Stimulated activated naive CD8-positive, alpha-beta T cell treated with anti-CD3 and anti-CD28 coated beads, Interleukin-15, Interleukin-2, amounts not matched to agents 100 ng/mL and 50 ng/mL, for 24 hours (primary cell): ENCODE measurements around the gene MTOR.

Experiments
- H3K27ac Mint-ChIP-seq: one replicate; pipeline ENCODE4 v1.8.0; 2021; ENCODE audit warnings: mild to moderate bottlenecking, mixed read lengths
- H3K27me3 Mint-ChIP-seq: one replicate; pipeline ENCODE4 v1.8.0; 2021; ENCODE audit warnings: mixed read lengths
- H3K36me3 Mint-ChIP-seq: one replicate; pipeline ENCODE4 v1.8.0; 2021; ENCODE audit warnings: low read depth, mixed read lengths
- H3K4me1 Mint-ChIP-seq: one replicate; pipeline ENCODE4 v1.8.0; 2021; ENCODE audit warnings: low read depth, mixed read lengths
- H3K4me3 Mint-ChIP-seq: one replicate; pipeline ENCODE4 v1.8.0; 2021; ENCODE audit warnings: mild to moderate bottlenecking, mixed read lengths
- H3K9me3 Mint-ChIP-seq: one replicate; pipeline ENCODE4 v1.8.0; 2021; ENCODE audit warnings: mixed read lengths

MTOR gene

DNA sequence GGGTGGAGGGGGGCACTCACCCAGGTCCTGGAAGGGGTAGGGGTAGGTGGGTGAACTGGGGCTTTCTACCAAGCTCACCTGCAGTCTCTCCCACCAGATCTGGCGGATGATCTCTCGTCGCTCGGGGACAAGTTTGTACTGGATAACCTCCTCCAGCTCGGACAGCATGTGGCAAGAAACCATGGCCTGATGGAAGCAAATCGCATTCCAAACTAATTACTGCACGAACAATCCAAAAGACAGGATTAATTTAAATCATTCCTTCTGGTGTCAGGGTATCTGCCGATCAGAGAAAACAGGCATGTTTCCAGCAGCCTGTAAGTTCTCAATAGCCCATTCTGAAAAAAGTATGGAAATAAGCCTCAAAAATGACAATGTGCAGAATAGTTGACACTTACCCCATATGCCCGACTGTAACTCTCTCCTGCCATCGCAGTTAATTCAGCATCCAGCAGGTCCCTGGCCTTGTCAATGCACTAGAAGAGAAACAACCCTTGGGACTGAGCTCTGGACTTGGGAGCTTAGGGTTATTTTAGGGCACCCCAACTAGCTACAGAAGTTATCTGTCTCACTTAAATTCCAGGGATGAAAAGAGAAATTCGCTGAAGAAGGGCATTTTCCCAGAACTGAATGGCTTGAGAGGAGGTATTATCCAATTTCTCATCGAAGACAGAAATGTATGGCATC lies 117.6 kb downstream of the MTOR start:
- H3K4me3 Mint-ChIP-seq, result peak overlapping the region; percentile 16
- H3K9me3 Mint-ChIP-seq, result no peaks in the 10 kb centered on the region
- peaks cover 56% of the 10 kb centered on the region for H3K36me3 Mint-ChIP-seq
- peak overlapping the region; percentile 77 for H3K27ac Mint-ChIP-seq
- peaks cover 25% of the 10 kb centered on the region for H3K4me1 Mint-ChIP-seq
- no peaks in the 10 kb centered on the region for H3K27me3 Mint-ChIP-seq

DNA sequence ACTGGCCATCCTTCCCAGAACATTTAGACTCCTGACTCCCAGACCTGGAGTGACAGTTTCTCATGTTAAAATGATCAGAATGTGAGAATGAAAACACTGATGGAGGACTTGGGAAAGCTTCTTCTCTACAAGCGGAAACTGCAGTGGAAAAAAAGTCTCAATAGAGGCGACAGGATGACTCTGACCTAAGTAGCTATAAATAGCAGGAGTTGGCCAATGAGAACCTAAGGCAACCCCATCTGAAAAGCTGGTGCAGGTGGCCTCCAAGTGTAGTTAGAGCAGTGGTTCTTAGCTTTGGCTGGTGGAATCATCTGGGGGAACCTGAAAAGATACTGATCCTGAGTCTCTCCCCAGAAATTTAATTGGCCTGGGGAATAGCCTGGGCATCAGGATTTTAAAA lies 118.4 kb downstream of the MTOR start:
- Mint-ChIP-seq H3K4me1 (peaks cover 25% of the 10 kb centered on the region), H3K4me3 (peak overlapping the region; percentile 22), H3K9me3 (no peaks in the 10 kb centered on the region), H3K27ac (peak overlapping the region; percentile 83), H3K27me3 (no peaks in the 10 kb centered on the region), H3K36me3 (peaks cover 53% of the 10 kb centered on the region)

DNA sequence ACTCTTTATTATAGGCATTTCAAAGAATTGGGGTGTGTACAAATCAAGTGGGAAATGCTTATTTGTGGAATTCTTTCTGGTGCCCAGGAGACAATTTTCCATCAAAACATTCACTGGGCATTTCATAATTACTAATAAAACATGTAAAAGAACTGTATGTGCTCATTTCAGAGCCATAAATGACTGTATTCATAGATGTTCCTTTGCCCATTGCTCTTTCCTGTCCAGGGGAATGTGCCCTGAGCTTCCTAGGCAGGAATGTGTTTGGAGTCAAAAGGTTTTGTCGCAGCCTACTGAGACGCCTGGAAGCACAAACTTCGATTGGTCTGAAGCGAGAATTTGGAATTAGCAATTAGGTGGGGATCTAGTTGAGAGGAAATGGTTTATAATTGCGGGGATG lies 119.0 kb downstream of the MTOR start:
- Mint-ChIP-seq H3K4me3 (no peak overlapping the region), H3K27me3 (no peaks in the 10 kb centered on the region), H3K36me3 (peaks cover 56% of the 10 kb centered on the region), H3K4me1 (peaks cover 25% of the 10 kb centered on the region), H3K27ac (peak overlapping the region; percentile 83), H3K9me3 (no peaks in the 10 kb centered on the region)

DNA sequence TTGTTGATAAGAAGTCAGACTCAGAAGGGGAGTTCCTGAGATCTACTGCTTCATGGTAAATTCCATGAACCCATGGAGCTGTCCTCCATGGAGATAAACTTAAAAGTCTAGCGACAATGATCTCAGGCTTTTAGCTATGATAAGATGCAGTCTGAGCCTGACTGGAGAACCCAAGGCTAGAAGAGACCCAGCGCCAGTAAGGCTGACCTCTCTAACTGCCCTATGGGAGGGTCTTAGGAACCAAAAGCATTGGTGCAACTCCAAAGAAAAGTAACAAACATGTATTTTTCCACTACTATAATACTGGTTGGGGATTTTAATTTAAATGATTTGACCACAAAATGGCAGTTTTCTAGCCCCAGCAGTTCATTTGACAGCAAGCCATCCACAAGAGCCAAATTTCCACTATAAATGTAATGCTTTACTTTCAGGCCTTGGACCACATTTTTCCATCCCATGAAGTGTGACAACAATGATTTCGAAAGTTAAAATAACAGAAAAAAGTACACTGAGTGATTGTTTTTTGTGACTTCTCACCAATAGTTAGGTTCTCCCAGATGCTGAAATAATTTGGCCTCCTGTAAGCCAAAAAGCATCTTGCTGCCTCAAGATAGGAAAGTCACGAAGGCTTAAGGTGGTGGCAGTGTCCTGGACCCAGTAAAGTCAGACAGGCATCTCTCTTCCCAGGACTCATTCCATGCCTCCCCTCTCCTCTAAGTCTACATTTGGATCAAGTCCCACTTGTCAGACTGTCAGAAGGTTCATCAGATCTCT lies 119.5 kb downstream of the MTOR start:
- peaks cover 25% of the 10 kb centered on the region for H3K4me1 Mint-ChIP-seq
- peak overlapping the region; percentile 83 for H3K27ac Mint-ChIP-seq
- H3K9me3 Mint-ChIP-seq, result no peaks in the 10 kb centered on the region
- H3K4me3 Mint-ChIP-seq, result peak overlapping the region; percentile 4
- peaks cover 52% of the 10 kb centered on the region for H3K36me3 Mint-ChIP-seq
- H3K27me3 Mint-ChIP-seq, result no peaks in the 10 kb centered on the region

DNA sequence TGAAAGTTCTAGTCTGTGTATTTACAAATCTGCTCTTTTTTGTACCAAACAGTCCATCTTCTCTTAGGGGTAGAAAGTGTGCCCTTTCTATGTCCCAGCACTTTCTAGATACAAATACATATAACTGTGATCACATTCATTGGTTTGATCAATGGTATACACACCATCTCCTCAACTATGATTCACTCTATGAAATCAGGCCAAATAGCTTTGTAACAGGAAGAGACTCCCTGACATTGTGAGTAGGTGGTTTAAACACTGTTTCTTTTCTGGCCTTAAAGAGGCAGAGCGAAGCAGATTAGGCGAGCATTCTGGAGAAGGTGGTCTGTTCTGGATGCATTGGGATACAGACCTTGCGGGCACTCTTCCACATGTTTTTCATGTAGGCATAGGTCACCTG lies 123.4 kb downstream of the MTOR start:
- Mint-ChIP-seq H3K4me3 (no peak overlapping the region), H3K27ac (no peak overlapping the region), H3K4me1 (peaks cover 16% of the 10 kb centered on the region), H3K9me3 (no peaks in the 10 kb centered on the region), H3K36me3 (peaks cover 32% of the 10 kb centered on the region), H3K27me3 (no peaks in the 10 kb centered on the region)

DNA sequence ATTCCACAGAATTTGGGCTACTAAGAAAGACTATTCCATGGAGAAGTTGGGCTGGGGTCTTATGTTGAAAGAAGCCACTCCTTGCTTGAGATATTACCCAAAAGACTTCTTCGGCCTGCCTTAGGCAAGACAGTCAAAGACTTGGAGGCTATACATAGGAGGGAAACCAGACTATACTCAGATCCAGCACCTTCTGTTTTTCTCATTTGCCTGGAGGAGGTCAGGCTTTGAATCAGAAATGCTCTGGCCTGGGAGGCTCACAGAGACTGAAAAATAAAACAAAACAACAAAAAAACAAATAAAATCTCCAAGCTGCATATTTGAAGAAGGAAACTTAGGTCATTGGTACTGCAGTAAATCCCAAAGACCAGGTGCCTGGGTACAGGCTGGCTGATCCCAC lies 124.3 kb downstream of the MTOR start:
- H3K36me3 Mint-ChIP-seq, result peaks cover 29% of the 10 kb centered on the region

DNA sequence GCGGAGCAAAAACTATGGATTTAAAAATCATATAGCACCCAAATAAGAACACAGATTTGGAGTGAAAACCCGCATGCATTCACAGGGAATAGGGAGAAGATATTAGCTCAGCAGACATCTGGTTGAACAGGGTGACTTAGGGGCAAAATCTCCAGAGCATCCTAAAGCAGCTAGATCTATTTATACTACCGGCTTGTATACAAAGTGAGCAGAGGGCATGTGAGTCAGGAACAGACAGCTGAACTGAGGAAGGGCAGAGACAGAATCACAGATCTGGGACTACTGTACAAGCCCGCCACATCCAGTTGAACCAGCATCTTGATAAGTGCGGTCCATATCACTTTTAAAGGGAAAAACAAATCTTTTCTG lies 127.5 kb downstream of the MTOR start:
- Mint-ChIP-seq H3K27ac (no peak overlapping the region), H3K4me1 (no peaks in the 10 kb centered on the region), H3K27me3 (no peaks in the 10 kb centered on the region), H3K9me3 (no peaks in the 10 kb centered on the region), H3K4me3 (no peak overlapping the region), H3K36me3 (peaks cover 54% of the 10 kb centered on the region)

More for the DNA sequence above, 124.3 kb downstream of the MTOR start:
- Mint-ChIP-seq H3K27me3 (no peaks in the 10 kb centered on the region), H3K4me3 (no peak overlapping the region), H3K27ac (no peak overlapping the region), H3K4me1 (peaks cover 7% of the 10 kb centered on the region), H3K9me3 (no peaks in the 10 kb centered on the region)

DNA sequence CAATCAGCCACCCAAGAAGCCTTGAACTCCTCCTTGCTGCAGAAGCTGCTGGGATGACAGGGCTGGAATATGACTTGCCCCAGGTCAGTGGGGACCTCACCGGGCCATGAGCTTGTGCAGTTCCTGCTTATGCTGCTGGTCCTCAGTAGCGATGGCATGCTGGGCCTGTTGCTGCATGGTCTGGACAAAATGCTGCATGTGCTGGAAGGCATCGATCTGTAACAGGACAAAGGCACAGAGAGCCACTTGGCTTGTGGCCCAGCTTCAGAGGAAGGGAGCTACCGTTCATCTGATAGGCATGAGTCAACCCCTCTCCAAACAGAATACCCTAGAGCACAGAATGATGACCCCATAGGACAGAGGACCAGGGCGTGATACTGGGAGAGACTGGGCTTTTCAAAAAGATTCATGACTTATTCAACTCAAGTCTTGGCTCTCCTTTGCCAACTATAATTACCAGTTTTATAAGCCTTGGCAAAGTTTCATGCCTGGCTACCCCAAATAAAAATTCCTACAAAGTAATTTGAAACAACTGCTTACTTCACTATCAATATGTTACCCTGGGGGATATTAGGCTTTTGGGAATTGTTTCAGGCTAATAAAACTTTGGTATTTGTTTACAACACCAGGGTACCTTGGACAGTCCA lies 128.0 kb downstream of the MTOR start:
- Mint-ChIP-seq H3K9me3 (no peaks in the 10 kb centered on the region), H3K36me3 (peaks cover 59% of the 10 kb centered on the region), H3K4me3 (no peak overlapping the region), H3K27me3 (no peaks in the 10 kb centered on the region), H3K4me1 (no peaks in the 10 kb centered on the region), H3K27ac (no peak overlapping the region)

DNA sequence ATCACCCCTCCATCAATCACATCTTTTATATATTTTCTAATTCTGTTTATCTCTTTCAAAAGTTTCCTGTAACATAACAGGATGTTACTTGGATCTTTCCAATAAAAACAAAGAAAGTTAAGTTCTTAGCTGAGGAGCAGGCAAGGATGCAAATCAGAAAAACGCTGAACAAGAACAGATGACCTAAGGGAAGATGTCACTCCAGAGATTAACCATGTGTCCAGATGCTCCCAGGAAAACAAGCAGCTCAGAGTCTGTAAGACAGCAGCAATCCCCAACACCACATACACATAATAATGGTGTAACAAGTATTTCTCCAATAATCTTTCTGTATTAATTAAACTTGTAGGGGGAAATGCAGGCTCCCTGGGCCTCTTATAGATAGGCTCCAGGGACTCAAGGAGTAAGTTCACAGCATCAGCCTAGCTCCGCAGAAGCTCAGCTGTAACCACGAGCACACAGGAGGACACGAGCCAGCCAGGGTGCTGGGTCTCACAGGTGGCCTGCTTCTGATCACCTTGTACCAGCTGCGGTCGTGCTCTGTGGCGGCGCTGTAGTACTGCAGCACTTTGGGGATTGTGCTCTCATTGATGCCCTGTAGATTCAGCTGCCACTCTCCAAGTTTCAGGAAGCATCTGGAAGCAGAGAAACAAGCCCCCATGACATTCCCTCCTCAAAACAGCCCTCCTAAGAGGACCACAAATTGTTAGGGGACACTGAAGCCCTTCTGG lies 129.6 kb downstream of the MTOR start:
- Mint-ChIP-seq H3K27ac (no peak overlapping the region), H3K36me3 (peaks cover 62% of the 10 kb centered on the region), H3K27me3 (no peaks in the 10 kb centered on the region), H3K4me1 (no peaks in the 10 kb centered on the region), H3K4me3 (no peak overlapping the region), H3K9me3 (no peaks in the 10 kb centered on the region)

DNA sequence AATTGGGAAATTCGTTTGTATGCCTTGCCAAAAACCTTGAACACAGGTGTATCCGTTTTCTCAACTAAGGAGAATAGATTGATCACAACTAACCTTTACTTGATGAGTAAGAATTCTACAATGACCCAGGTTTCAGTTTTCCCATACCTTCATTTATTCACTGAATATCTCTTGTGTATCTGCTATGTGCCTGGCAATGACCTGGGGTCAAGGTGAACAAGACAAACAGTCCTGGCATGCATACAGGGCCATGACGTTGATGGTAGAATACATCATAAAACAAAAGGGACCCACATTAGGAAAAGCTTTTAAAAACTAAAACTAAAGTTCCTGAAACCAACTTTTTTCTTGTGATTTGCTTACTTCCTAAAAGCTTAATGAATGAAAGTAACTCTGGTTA lies 130.5 kb downstream of the MTOR start:
- H3K9me3 Mint-ChIP-seq, result no peaks in the 10 kb centered on the region
- no peak overlapping the region for H3K4me3 Mint-ChIP-seq
- peaks cover 71% of the 10 kb centered on the region for H3K36me3 Mint-ChIP-seq
- no peak overlapping the region for H3K27ac Mint-ChIP-seq
- no peaks in the 10 kb centered on the region for H3K4me1 Mint-ChIP-seq
- H3K27me3 Mint-ChIP-seq, result no peaks in the 10 kb centered on the region

DNA sequence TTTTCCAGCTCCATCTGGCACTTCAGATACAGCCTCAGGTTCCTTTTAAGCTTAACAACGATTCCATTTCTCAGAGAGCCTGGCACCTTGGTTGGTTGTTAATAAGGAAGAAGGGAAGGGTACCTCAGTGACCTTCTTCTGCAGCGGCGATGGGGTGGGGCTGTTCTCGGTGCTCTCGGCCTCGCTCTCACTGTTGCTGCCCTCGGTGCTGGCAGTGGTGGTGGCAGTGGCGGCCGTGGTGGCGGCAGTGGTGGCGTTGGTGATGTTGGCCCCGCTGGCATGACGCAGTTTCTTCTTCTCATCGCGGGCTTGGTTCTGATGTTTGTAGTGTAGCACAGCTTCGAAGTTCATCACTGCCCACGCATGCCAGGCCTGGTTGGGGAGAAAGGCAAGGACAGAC lies 131.9 kb downstream of the MTOR start:
- H3K4me1 Mint-ChIP-seq, result peaks cover 5% of the 10 kb centered on the region
- H3K36me3 Mint-ChIP-seq, result peaks cover 80% of the 10 kb centered on the region
- no peaks in the 10 kb centered on the region for H3K27me3 Mint-ChIP-seq
- H3K4me3 Mint-ChIP-seq, result no peak overlapping the region
- no peak overlapping the region for H3K27ac Mint-ChIP-seq
- H3K9me3 Mint-ChIP-seq, result no peaks in the 10 kb centered on the region

DNA sequence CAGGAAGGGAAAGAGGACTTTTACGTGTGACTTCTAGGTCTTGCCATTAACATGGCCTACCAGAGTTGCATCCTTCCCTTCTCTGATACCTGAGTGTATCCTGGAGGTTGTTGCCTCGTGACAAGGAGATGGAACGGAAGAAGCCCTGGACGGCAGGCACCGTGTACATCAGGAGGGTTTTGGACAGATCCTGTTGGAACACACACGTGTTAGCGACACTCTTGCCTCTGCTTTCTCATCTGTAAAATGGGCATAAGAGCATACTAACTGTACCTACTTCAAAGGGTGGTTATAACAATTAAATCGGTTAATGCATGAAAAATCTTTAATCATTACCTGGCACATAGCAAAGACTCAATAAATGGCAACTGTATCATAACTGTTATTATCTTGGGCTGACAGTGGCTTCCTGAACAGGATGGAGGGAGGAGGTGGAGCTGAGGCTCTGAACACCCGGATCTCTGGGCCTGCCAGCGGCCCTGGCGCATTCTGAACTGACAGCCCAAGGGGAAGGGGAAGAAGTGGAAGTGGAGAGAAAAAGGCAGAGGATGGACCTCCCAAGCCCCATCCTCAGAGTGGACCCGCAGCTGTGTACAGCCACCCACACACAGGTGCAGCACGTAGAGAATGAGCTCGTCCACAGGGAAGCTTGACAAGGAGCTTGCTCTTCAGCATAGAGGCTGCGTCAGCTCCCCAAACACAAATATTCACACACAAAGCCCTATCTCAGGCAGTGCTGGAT lies 132.5 kb downstream of the MTOR start:
- peaks cover 79% of the 10 kb centered on the region for H3K36me3 Mint-ChIP-seq
- no peaks in the 10 kb centered on the region for H3K27me3 Mint-ChIP-seq
- H3K4me3 Mint-ChIP-seq, result no peak overlapping the region
- H3K9me3 Mint-ChIP-seq, result no peaks in the 10 kb centered on the region
- H3K4me1 Mint-ChIP-seq, result peaks cover 9% of the 10 kb centered on the region
- H3K27ac Mint-ChIP-seq, result no peak overlapping the region

DNA sequence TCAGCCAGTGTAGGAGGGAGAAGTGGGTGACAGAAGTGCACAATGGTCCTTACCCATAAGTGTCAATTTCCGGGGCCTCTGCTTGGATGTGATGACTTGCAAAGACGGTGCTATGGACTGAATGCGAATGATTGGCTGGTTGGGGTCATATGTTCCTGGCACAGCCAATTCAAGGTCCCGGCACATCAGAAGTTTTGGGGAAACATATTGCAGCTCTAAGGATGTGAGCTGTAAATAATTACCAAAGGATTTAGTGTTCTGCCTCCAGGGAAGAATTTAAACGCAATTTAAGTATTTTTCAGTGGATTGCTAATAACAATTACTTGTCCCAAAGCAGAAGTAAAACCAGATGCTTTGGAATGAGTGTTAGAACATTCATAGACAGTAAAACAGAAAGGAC lies 135.8 kb downstream of the MTOR start:
- no peak overlapping the region for H3K4me3 Mint-ChIP-seq
- no peaks in the 10 kb centered on the region for H3K9me3 Mint-ChIP-seq
- H3K36me3 Mint-ChIP-seq, result peaks cover 80% of the 10 kb centered on the region
- no peaks in the 10 kb centered on the region for H3K27me3 Mint-ChIP-seq
- H3K27ac Mint-ChIP-seq, result no peak overlapping the region
- H3K4me1 Mint-ChIP-seq, result peaks cover 9% of the 10 kb centered on the region

DNA sequence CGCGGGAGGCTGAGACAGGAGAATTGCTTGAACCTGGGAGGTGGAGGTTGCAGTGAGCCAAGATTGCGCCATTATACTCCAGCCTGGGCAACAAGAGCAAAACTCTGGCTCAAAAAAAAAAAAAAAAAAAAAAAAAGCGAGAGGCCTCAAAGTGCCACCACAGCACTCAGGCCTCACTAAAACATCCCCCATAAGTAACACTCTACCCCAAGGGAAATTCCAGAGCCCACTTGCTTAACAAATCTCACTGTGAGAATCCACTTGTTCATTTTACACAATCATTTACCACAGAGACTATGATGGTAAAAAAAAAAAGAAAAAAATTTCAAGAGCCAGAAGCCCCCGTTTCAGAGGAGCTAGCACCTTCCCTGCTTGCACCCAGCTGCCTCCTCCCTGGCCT lies 136.4 kb downstream of the MTOR start:
- peaks cover 9% of the 10 kb centered on the region for H3K4me1 Mint-ChIP-seq
- no peaks in the 10 kb centered on the region for H3K27me3 Mint-ChIP-seq
- H3K36me3 Mint-ChIP-seq, result peaks cover 80% of the 10 kb centered on the region
- H3K9me3 Mint-ChIP-seq, result no peaks in the 10 kb centered on the region
- H3K4me3 Mint-ChIP-seq, result no peak overlapping the region
- no peak overlapping the region for H3K27ac Mint-ChIP-seq
